ENCODE data around the gene TOX2.

- TF ChIP-seq CTCF (IDR thresholded peaks at IDR 0.05; ENCODE audit: low read depth, low read length) (no peak), EZH2phosphoT487 (IDR thresholded peaks at IDR 0.05; ENCODE audit: low read depth) (no peak)
Measured at GRCh38 chr20:44083220-44083933, 168.7 kb downstream of the TOX2 start.
